OCI-LY7 (cell line): ENCODE results near the gene DFFB. TPM values are rescaled to one million over a fixed set of nuclear protein-coding genes. Genes with fewer than 3 reads are reported as not detected.

Experiments
- BruUV-seq: library from RNA; stranded (reverse); fragments of 400-500 nt; replicated peaks from 2 replicates; lab custom pipeline; 2021; lab: Mats Ljungman, UMichigan
- CTCF ChIA-PET: fragments of 300-600 bp; sonication (Branson Sonifier 250); formaldehyde crosslinking; loops from one replicate; lab custom pipeline; 2022; ENCODE audit warnings: antibody characterized with exemption; ENCODE audit not compliant: unreplicated experiment; lab: Charles Lee
- POLR2A ChIA-PET: fragments of 300-600 bp; sonication (Branson Sonifier 250); formaldehyde crosslinking; loops from one replicate; lab custom pipeline; 2022; ENCODE audit warnings: antibody characterized with exemption; lab: Charles Lee
- DNase-seq: peaks from one replicate; pipeline ENCODE4 v3.0.0-alpha.2; 2015; ENCODE audit warnings: low spot score
- H2AFZ ChIP-seq: fragments of 200-600 bp; sonication (generic), shearing (Covaris generic); 2 replicates; pipeline ENCODE4 v1.6.1; 2014; ENCODE audit warnings: mild to moderate bottlenecking, antibody characterized with exemption, low read length, moderate library complexity
- H3K27ac ChIP-seq: fragments of 200-600 bp; sonication (generic); 2 replicates; pipeline ENCODE4 v1.5.1; 2014; ENCODE audit warnings: mixed run types, low read depth, mild to moderate bottlenecking, moderate library complexity, low read length, inconsistent platforms; ENCODE audit not compliant: poor library complexity, severe bottlenecking
- H3K36me3 ChIP-seq: fragments of 200-600 bp; sonication (generic); 2 replicates; pipeline ENCODE4 v1.6.1; 2014; ENCODE audit warnings: mild to moderate bottlenecking, antibody characterized with exemption, low read length, moderate library complexity, mixed read lengths; ENCODE audit not compliant: insufficient read depth
- H3K4me1 ChIP-seq: fragments of 200-600 bp; sonication (generic); 2 replicates; pipeline ENCODE4 v1.5.1; 2014; ENCODE audit warnings: mild to moderate bottlenecking, low read length; ENCODE audit not compliant: insufficient read depth, poor library complexity, severe bottlenecking
- H3K4me2 ChIP-seq: fragments of 200-600 bp; sonication (generic); 2 replicates; pipeline ENCODE4 v1.6.1; 2014; ENCODE audit warnings: mild to moderate bottlenecking, low read length
- H3K4me3 ChIP-seq: fragments of 200-600 bp; sonication (generic); 2 replicates; pipeline ENCODE4 v1.5.1; 2014; ENCODE audit warnings: mild to moderate bottlenecking, low read depth, low read length; ENCODE audit not compliant: poor library complexity, severe bottlenecking
- H3K79me2 ChIP-seq: fragments of 200-600 bp; sonication (generic); 2 replicates; pipeline ENCODE4 v1.6.1; 2016; ENCODE audit warnings: low read depth, mild to moderate bottlenecking, low read length, moderate library complexity, mixed read lengths; ENCODE audit not compliant: insufficient read depth
- H3K9me2 ChIP-seq: fragments of 200-600 bp; sonication (generic); 2 replicates; pipeline ENCODE4 v1.6.1; 2016; ENCODE audit warnings: mild to moderate bottlenecking, low read length, mixed read lengths; ENCODE audit not compliant: insufficient read depth
- H3K9me3 ChIP-seq: fragments of 200-600 bp; sonication (generic); 2 replicates; pipeline ENCODE4 v1.6.1; 2014; ENCODE audit warnings: mild to moderate bottlenecking, mixed run types, low read length, mixed read lengths
- H4K20me1 ChIP-seq: fragments of 200-600 bp; sonication (generic); 2 replicates; pipeline ENCODE4 v1.6.1; 2014; ENCODE audit warnings: mild to moderate bottlenecking, antibody characterized with exemption, low read length, moderate library complexity, mixed read lengths; ENCODE audit not compliant: insufficient read depth
- CTCF ChIP-seq: fragments of 200-600 bp; sonication (generic); conservative IDR thresholded peaks from 2 replicates; pipeline ENCODE4 v1.5.1; 2014; ENCODE audit warnings: mild to moderate bottlenecking, antibody characterized with exemption, low read length, moderate library complexity, mixed read lengths
- EZH2phosphoT487 ChIP-seq: fragments of 200-600 bp; sonication (generic); IDR thresholded peaks from 2 replicates; pipeline ENCODE4 v1.6.1; 2018; ENCODE audit warnings: low read depth, borderline replicate concordance, mild to moderate bottlenecking, mixed run types, antibody characterized with exemption, low read length, moderate library complexity, mixed read lengths
- intact Hi-C: fragments of 100-400 bp; cut with micrococcal nuclease; formaldehyde crosslinking; loops from one replicate; pipeline ENCODE4 v1.10.0; 2022; ENCODE audit not compliant: unreplicated experiment
- total RNA-seq, 2 experiments: library from RNA; depleted of rRNA in 1 of 2; stranded (reverse); fragments of >200 nt in 1 of 2; shearing (Covaris generic) in 1 of 2; gene quantifications; 2 replicates each; pipeline ENCODE4 v1.2.3, GENCODE V29; 2014 to 2022

DFFB gene
- total RNA-seq, 2 experiments from 2014 or later, result 15.2 to 17.9 TPM

GRCh38 chr1:3857791-3858129, 484 bp downstream of the DFFB start:
- Histone ChIP-seq H3K9me3 (no peaks in the 10 kb centered on the region), H2AFZ (peak overlapping the region; percentile 79), H3K79me2 (peaks cover 46% of the 10 kb centered on the region), H3K36me3 (peaks cover 1% of the 10 kb centered on the region; the same call in 1 of the 2 replicates), H3K27ac (peak overlapping the region; percentile 36), H4K20me1 (peaks cover 7% of the 10 kb centered on the region; the same call in 1 of the 2 replicates), H3K9me2 (no peaks in the 10 kb centered on the region), H3K4me2 (peak overlapping the region; percentile 89), H3K4me1 (peaks cover 26% of the 10 kb centered on the region), H3K4me3 (peak overlapping the region; percentile 87)
- no TSS peak for BruUV-seq
- DNase-seq, result peak; percentile 7
- CTCF ChIA-PET, result interaction anchor here (0.6 to 2.5 kb wide), 3 partner anchors 45 to 170 kb away, joined by 4 to 7 read pairs (median 7); no protein-coding TSS in a partner anchor
- POLR2A ChIA-PET, result interaction anchor here (1.4 to 1.7 kb wide), 3 partner anchors 43 to 190 kb away, joined by 3 to 7 read pairs (median 6); no protein-coding TSS in a partner anchor
- TF ChIP-seq EZH2phosphoT487 (no peak), CTCF (no peak)
- intact Hi-C loops, result loop anchor here (1.0 to 5.0 kb wide), 3 partner anchors 43 to 190 kb away; partner anchors contain the start of gene C1orf174

- Histone ChIP-seq H3K9me2 (no peaks in the 10 kb centered on the region), H3K79me2 (peaks cover 41% of the 10 kb centered on the region), H3K9me3 (no peaks in the 10 kb centered on the region), H2AFZ (no peak overlapping the region), H3K4me3 (peak overlapping the region; percentile 87), H3K36me3 (no peaks in the 10 kb centered on the region; the same call in 1 of the 2 replicates), H3K4me2 (peak overlapping the region; percentile 89), H4K20me1 (peaks cover 7% of the 10 kb centered on the region; the same call in 1 of the 2 replicates), H3K4me1 (peaks cover 26% of the 10 kb centered on the region), H3K27ac (no peak overlapping the region)
- intact Hi-C loops, result loop anchor here (5.0 kb wide), 1 partner anchor 189 kb away; no protein-coding TSS in a partner anchor
- ChIA-PET CTCF (interaction anchor here (0.6 to 2.5 kb wide), 5 partner anchors 14 to 1444 kb away, joined by 3 to 7 read pairs (median 3); no protein-coding TSS in a partner anchor), POLR2A (interaction anchor here (1.4 to 1.7 kb wide), 3 partner anchors 43 to 189 kb away, joined by 3 to 7 read pairs (median 6); no protein-coding TSS in a partner anchor)
- DNase-seq, result peak; percentile 51
- TF ChIP-seq EZH2phosphoT487 (no peak), CTCF (peak; percentile 50)
- BruUV-seq, result no TSS peak
Measured at GRCh38 chr1:3858231-3858981, 1.1 kb downstream of the DFFB start.
